HEK293 (cell line): Measurements from ENCODE around the gene VEPH1.
A peak's percentile ranks its signal among the peaks of the same experiment; 100 is the strongest.

Experiments
- GLIS2 ChIP-seq: fragments of 450-650 bp; formaldehyde crosslinking; IDR thresholded peaks from 2 replicates; pipeline ENCODE4 v1.5.1; 2016; ENCODE audit warnings: missing biosample characterization, missing genetic modification characterization
- HIC1 ChIP-seq: fragments of 450-650 bp; formaldehyde crosslinking; IDR thresholded peaks from 2 replicates; pipeline ENCODE4 v1.5.1; 2016; ENCODE audit warnings: missing biosample characterization, missing genetic modification characterization
- KLF1 ChIP-seq: fragments of 450-650 bp; formaldehyde crosslinking; IDR thresholded peaks from 2 replicates; pipeline ENCODE4 v1.5.1; 2016; ENCODE audit warnings: missing biosample characterization, missing genetic modification characterization
- KLF10 ChIP-seq: fragments of 450-650 bp; IDR thresholded peaks from 2 replicates; pipeline ENCODE4 v1.5.1; 2018; ENCODE audit warnings: missing biosample characterization, mild to moderate bottlenecking, missing genetic modification characterization
- KLF16 ChIP-seq: fragments of 450-650 bp; formaldehyde crosslinking; IDR thresholded peaks from 2 replicates; pipeline ENCODE4 v1.5.1; 2017; ENCODE audit warnings: missing biosample characterization, missing genetic modification characterization
- MZF1 ChIP-seq: fragments of 450-650 bp; formaldehyde crosslinking; IDR thresholded peaks from 2 replicates; pipeline ENCODE4 v1.5.1; 2017; ENCODE audit warnings: missing biosample characterization, missing genetic modification characterization, borderline replicate concordance
- OSR2 ChIP-seq: fragments of 450-650 bp; formaldehyde crosslinking; IDR thresholded peaks from 2 replicates; pipeline ENCODE4 v1.5.1; 2016; ENCODE audit warnings: missing biosample characterization, missing genetic modification characterization
- PRDM1 ChIP-seq: fragments of 450-650 bp; formaldehyde crosslinking; IDR thresholded peaks from 2 replicates; pipeline ENCODE4; 2016; ENCODE audit warnings: missing biosample characterization, missing genetic modification characterization
- SETDB1 ChIP-seq: IDR thresholded peaks from one replicate; pipeline ENCODE4 v1.6.1; 2017; ENCODE audit warnings: mild to moderate bottlenecking, low read length, moderate library complexity, mixed read lengths; ENCODE audit not compliant: insufficient read length
- SP7 ChIP-seq: fragments of 450-650 bp; formaldehyde crosslinking; IDR thresholded peaks from 2 replicates; pipeline ENCODE4 v1.5.1; 2016; ENCODE audit warnings: missing biosample characterization, missing genetic modification characterization
- WT1 ChIP-seq: fragments of 450-650 bp; formaldehyde crosslinking; IDR thresholded peaks from 2 replicates; pipeline ENCODE4 v1.5.1; 2016; ENCODE audit warnings: missing biosample characterization, missing genetic modification characterization
- ZBTB21 ChIP-seq: fragments of 450-650 bp; formaldehyde crosslinking; IDR thresholded peaks from 2 replicates; pipeline ENCODE4 v1.5.1; 2017; ENCODE audit warnings: missing biosample characterization, missing genetic modification characterization
- ZEB2 ChIP-seq: fragments of 450-650 bp; formaldehyde crosslinking; IDR thresholded peaks from 2 replicates; pipeline ENCODE4 v1.5.1; 2016; ENCODE audit warnings: missing biosample characterization, missing genetic modification characterization
- ZNF2 ChIP-seq: fragments of 450-650 bp; formaldehyde crosslinking; IDR thresholded peaks from 2 replicates; pipeline ENCODE4 v1.5.1; 2016; ENCODE audit warnings: missing biosample characterization, missing genetic modification characterization
- ZNF24 ChIP-seq: fragments of 450-650 bp; formaldehyde crosslinking; IDR thresholded peaks from 2 replicates; pipeline ENCODE4 v1.5.1; 2016; ENCODE audit warnings: missing biosample characterization, missing genetic modification characterization
- ZNF324 ChIP-seq: fragments of 450-650 bp; formaldehyde crosslinking; IDR thresholded peaks from 2 replicates; pipeline ENCODE4 v1.5.1; 2016; ENCODE audit warnings: missing biosample characterization, missing genetic modification characterization
- ZNF366 ChIP-seq: fragments of 450-650 bp; formaldehyde crosslinking; conservative IDR thresholded peaks from 2 replicates; pipeline ENCODE4 v1.5.1; 2016; ENCODE audit warnings: missing biosample characterization, missing genetic modification characterization
- ZNF423 ChIP-seq: fragments of 450-650 bp; formaldehyde crosslinking; IDR thresholded peaks from 2 replicates; pipeline ENCODE4 v1.5.1; 2016; ENCODE audit warnings: missing biosample characterization, missing genetic modification characterization
- ZNF473 ChIP-seq: fragments of 450-650 bp; formaldehyde crosslinking; IDR thresholded peaks from 2 replicates; pipeline ENCODE4 v1.5.1; 2017; ENCODE audit warnings: missing biosample characterization, missing genetic modification characterization
- ZNF561 ChIP-seq: fragments of 450-650 bp; IDR thresholded peaks from 2 replicates; pipeline ENCODE4 v1.5.1; 2018; ENCODE audit warnings: missing biosample characterization, missing genetic modification characterization, borderline replicate concordance
- ZNF600 ChIP-seq: fragments of 450-650 bp; formaldehyde crosslinking; IDR thresholded peaks from 2 replicates; pipeline ENCODE4 v1.5.1; 2016; ENCODE audit warnings: missing biosample characterization, missing genetic modification characterization
- ZNF629 ChIP-seq: fragments of 450-650 bp; formaldehyde crosslinking; IDR thresholded peaks from 2 replicates; pipeline ENCODE4 v1.5.1; 2017; ENCODE audit warnings: missing biosample characterization, missing genetic modification characterization
- ZNF639 ChIP-seq: fragments of 450-650 bp; formaldehyde crosslinking; IDR thresholded peaks from 2 replicates; pipeline ENCODE4 v1.5.1; 2016; ENCODE audit warnings: missing biosample characterization, missing genetic modification characterization
- ZNF658 ChIP-seq: fragments of 450-650 bp; formaldehyde crosslinking; IDR thresholded peaks from 2 replicates; pipeline ENCODE4; 2016; ENCODE audit warnings: missing biosample characterization, missing genetic modification characterization
- ZNF660 ChIP-seq: fragments of 450-650 bp; IDR thresholded peaks from 2 replicates; pipeline ENCODE4 v1.5.1; 2018; ENCODE audit warnings: missing biosample characterization, mild to moderate bottlenecking, missing genetic modification characterization
- ZNF664 ChIP-seq: fragments of 450-650 bp; formaldehyde crosslinking; IDR thresholded peaks from 2 replicates; pipeline ENCODE4 v1.5.1; 2016; ENCODE audit warnings: missing biosample characterization, missing genetic modification characterization
- ZNF692 ChIP-seq: fragments of 450-650 bp; formaldehyde crosslinking; IDR thresholded peaks from 2 replicates; pipeline ENCODE4 v1.5.1; 2016; ENCODE audit warnings: missing biosample characterization, missing genetic modification characterization
- ZNF76 ChIP-seq: fragments of 450-650 bp; formaldehyde crosslinking; IDR thresholded peaks from 2 replicates; pipeline ENCODE4; 2016; ENCODE audit warnings: low read depth, missing biosample characterization, missing genetic modification characterization, borderline replicate concordance
- ZNF837 ChIP-seq: fragments of 450-650 bp; formaldehyde crosslinking; IDR thresholded peaks from 2 replicates; pipeline ENCODE4 v1.5.1; 2016; ENCODE audit warnings: missing biosample characterization, missing genetic modification characterization
- ZSCAN30 ChIP-seq: fragments of 450-650 bp; IDR thresholded peaks from 2 replicates; pipeline ENCODE4 v1.5.1; 2018; ENCODE audit warnings: missing biosample characterization, mild to moderate bottlenecking, missing genetic modification characterization, moderate library complexity
- TF ChIP-seq, protein P1 (sequence below): fragments of 450-650 bp; formaldehyde crosslinking; conservative IDR thresholded peaks from 2 replicates; pipeline ENCODE4 v1.5.1; 2016; ENCODE audit warnings: low read depth, missing biosample characterization, missing genetic modification characterization

The VEPH1 gene

GRCh38 chr3:157436583-157437291 is 66.5 kb downstream of the VEPH1 start, which contains the start of gene PTX3 (continued):
- peak; percentile 97 for TF ChIP-seq PRDM1
- TF ChIP-seq ZNF2 (tag by site-specific recombination): no peak
- TF ChIP-seq ZNF837 (tag by site-specific recombination): no peak
- no peak for TF ChIP-seq KLF1 (tag by site-specific recombination)
- TF ChIP-seq HIC1 (tag by site-specific recombination): 0 out of 2 replicates have a peak, but pooled peaks have one; percentile 63
- TF ChIP-seq GLIS2 (tag by site-specific recombination): peak; percentile 45; the same call in 1 of the 2 replicates
- TF ChIP-seq ZNF423 (tag by site-specific recombination): 0 out of 2 replicates have a peak, but pooled peaks have one; percentile 11
- TF ChIP-seq ZNF660 (tag by site-specific recombination): peak; percentile 34; the same call in 1 of the 2 replicates
- 0 out of 2 replicates have a peak, but pooled peaks have one; percentile 21 for TF ChIP-seq ZNF692 (tag by site-specific recombination)
- TF ChIP-seq ZNF658 (tag by site-specific recombination): no peak
- 0 out of 2 replicates have a peak, but pooled peaks have one; percentile 21 for TF ChIP-seq ZNF561 (tag by site-specific recombination)
- TF ChIP-seq ZNF76 (tag by site-specific recombination): no peak
- TF ChIP-seq OSR2: 0 out of 2 replicates have a peak, but pooled peaks have one; percentile 20
- no peak for TF ChIP-seq ZSCAN30 (tag by site-specific recombination)
- TF ChIP-seq WT1 (tag by site-specific recombination): 0 out of 2 replicates have a peak, but pooled peaks have one; percentile 16
- TF ChIP-seq ZNF366: peak; percentile 54
- peak; percentile 37; the same call in 1 of the 2 replicates for TF ChIP-seq ZNF24
- TF ChIP-seq ZNF324: peak; percentile 41; the same call in 1 of the 2 replicates
- TF ChIP-seq SP7 (tag by site-specific recombination): peak; percentile 77
- peak; percentile 90 for TF ChIP-seq ZNF664 (tag by site-specific recombination)
- peak; percentile 63; the same call in 1 of the 2 replicates for TF ChIP-seq MZF1 (tag by site-specific recombination)
- TF ChIP-seq ZNF629: peak; percentile 45; the same call in 1 of the 2 replicates
- TF ChIP-seq ZNF473 (tag by site-specific recombination): no peak
- TF ChIP-seq ZNF600 (tag by site-specific recombination): 0 out of 2 replicates have a peak, but pooled peaks have one; percentile 35
- 0 out of 2 replicates have a peak, but pooled peaks have one; percentile 15 for TF ChIP-seq ZBTB21 (tag by site-specific recombination)
- TF ChIP-seq KLF10 (tag by site-specific recombination): no peak
- TF ChIP-seq ZNF639 (tag by site-specific recombination): no peak
- no peak for TF ChIP-seq SETDB1
- TF ChIP-seq, protein P1, sequence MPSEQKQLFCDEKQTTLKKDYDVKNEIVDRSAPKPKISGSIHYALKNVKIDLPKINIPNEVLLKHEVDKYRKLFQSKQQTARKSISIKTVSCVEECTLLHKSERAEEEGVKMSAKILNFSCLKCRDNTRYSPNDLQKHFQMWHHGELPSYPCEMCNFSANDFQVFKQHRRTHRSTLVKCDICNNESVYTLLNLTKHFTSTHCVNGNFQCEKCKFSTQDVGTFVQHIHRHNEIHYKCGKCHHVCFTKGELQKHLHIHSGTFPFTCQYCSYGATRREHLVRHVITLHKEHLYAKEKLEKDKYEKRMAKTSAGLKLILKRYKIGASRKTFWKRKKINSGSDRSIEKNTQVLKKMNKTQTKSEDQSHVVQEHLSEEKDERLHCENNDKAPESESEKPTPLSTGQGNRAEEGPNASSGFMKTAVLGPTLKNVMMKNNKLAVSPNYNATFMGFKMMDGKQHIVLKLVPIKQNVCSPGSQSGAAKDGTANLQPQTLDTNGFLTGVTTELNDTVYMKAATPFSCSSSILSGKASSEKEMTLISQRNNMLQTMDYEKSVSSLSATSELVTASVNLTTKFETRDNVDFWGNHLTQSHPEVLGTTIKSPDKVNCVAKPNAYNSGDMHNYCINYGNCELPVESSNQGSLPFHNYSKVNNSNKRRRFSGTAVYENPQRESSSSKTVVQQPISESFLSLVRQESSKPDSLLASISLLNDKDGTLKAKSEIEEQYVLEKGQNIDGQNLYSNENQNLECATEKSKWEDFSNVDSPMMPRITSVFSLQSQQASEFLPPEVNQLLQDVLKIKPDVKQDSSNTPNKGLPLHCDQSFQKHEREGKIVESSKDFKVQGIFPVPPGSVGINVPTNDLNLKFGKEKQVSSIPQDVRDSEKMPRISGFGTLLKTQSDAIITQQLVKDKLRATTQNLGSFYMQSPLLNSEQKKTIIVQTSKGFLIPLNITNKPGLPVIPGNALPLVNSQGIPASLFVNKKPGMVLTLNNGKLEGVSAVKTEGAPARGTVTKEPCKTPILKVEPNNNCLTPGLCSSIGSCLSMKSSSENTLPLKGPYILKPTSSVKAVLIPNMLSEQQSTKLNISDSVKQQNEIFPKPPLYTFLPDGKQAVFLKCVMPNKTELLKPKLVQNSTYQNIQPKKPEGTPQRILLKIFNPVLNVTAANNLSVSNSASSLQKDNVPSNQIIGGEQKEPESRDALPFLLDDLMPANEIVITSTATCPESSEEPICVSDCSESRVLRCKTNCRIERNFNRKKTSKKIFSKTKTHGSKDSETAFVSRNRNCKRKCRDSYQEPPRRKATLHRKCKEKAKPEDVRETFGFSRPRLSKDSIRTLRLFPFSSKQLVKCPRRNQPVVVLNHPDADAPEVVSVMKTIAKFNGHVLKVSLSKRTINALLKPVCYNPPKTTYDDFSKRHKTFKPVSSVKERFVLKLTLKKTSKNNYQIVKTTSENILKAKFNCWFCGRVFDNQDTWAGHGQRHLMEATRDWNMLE: 0 out of 2 replicates have a peak, but pooled peaks have one; percentile 17
- TF ChIP-seq ZEB2 (tag by site-specific recombination): peak; percentile 56
- 0 out of 2 replicates have a peak, but pooled peaks have one; percentile 43 for TF ChIP-seq KLF16 (tag by site-specific recombination)
- TF ChIP-seq, all 188 proteins: peak for 30
